CD4-positive, alpha-beta T cell (primary cell): ENCODE measurements around the gene VWA3B. TPM values are rescaled to one million over a fixed set of nuclear protein-coding genes. Genes with fewer than 3 reads are reported as not detected.
"Not testable (repeated sequence)": the region's sequence is repeated elsewhere in the genome, so short reads cannot be mapped to it uniquely, and the experiment has no call there.

Source experiments
- ATAC-seq: fragments of 200-7000 bp; cut with Tn5 transposase; one replicate; pipeline ENCODE4 v1.10.0; 2022; ENCODE audit warnings: mild to moderate bottlenecking; ENCODE audit not compliant: poor library complexity
- CTCF ChIA-PET: fragments of 350-600 bp; sonication (Branson Sonifier 250); formaldehyde crosslinking; loops from one replicate; lab custom pipeline; 2021; ENCODE audit warnings: antibody characterized with exemption, inconsistent platforms; lab: Charles Lee
- POLR2A ChIA-PET: fragments of 350-600 bp; sonication (Branson Sonifier 250); formaldehyde crosslinking; loops from one replicate; lab custom pipeline; 2021; ENCODE audit warnings: antibody characterized with exemption, inconsistent platforms; lab: Charles Lee
- DNase-seq, 14 experiments: peaks; one replicate each; pipeline ENCODE4 v3.0.0-alpha.2; 2013 to 2020; ENCODE audit warnings: mixed read lengths in 2 of 14
- H3K27ac ChIP-seq, 2 donors: one replicate each; pipeline versions ENCODE4 v1.5.1 to v1.7.0; 2013; ENCODE audit warnings: low read length in 2 of 2, low read depth in 1 of 2, mild to moderate bottlenecking in 1 of 2
- H3K27me3 ChIP-seq, 2 experiments: 1 replicate in 1 of 2; 2 replicates in 1 of 2; pipeline versions ENCODE4 v1.6.1 to v1.7.0; 2013; ENCODE audit warnings: low read length in 2 of 2, control low read depth in 1 of 2, mild to moderate bottlenecking in 1 of 2, moderate library complexity in 1 of 2; ENCODE audit not compliant: insufficient read depth in 2 of 2, control insufficient read depth in 1 of 2
- H3K36me3 ChIP-seq: one replicate; pipeline ENCODE4 v1.6.1; 2013; ENCODE audit warnings: low read length, control low read depth; ENCODE audit not compliant: insufficient read depth
- H3K4me1 ChIP-seq: one replicate; pipeline ENCODE4 v1.6.1; 2013; ENCODE audit warnings: low read length, control low read depth; ENCODE audit not compliant: insufficient read depth
- H3K4me3 ChIP-seq: one replicate; pipeline ENCODE4 v1.5.1; 2013; ENCODE audit warnings: mild to moderate bottlenecking, low read length, moderate library complexity
- H3K9me3 ChIP-seq, 2 experiments: 1 replicate in 1 of 2; 2 replicates in 1 of 2; pipeline versions ENCODE4 v1.6.1 to v1.7.0; 2013; ENCODE audit warnings: low read length in 2 of 2, mild to moderate bottlenecking in 2 of 2, control low read depth in 1 of 2, moderate library complexity in 1 of 2; ENCODE audit not compliant: control insufficient read depth in 1 of 2, insufficient read depth in 1 of 2
- H3K27ac Mint-ChIP-seq: one replicate; pipeline ENCODE4 v1.8.0; 2020; ENCODE audit warnings: mixed read lengths
- H3K27me3 Mint-ChIP-seq: one replicate; pipeline ENCODE4 v1.8.0; 2021; ENCODE audit warnings: mixed read lengths
- H3K36me3 Mint-ChIP-seq: one replicate; pipeline ENCODE4 v1.8.0; 2021; ENCODE audit warnings: low read depth, mixed read lengths
- H3K4me1 Mint-ChIP-seq: one replicate; pipeline ENCODE4 v1.8.0; 2021; ENCODE audit warnings: low read depth, mixed read lengths
- H3K4me3 Mint-ChIP-seq: one replicate; pipeline ENCODE4 v1.8.0; 2020; ENCODE audit warnings: mild to moderate bottlenecking, mixed read lengths
- H3K9me3 Mint-ChIP-seq: one replicate; pipeline ENCODE4 v1.8.0; 2020; ENCODE audit warnings: mixed read lengths
- intact Hi-C, 2 experiments: fragments of 100-400 bp; cut with DNase I in 1 of 2; cut with micrococcal nuclease in 1 of 2; formaldehyde crosslinking; loops; one replicate each; pipeline versions ENCODE4 v1.15.1 to v1.9.0; 2023 to 2025; cut with DNase I, micrococcal nuclease
- total RNA-seq, 174 experiments: library from RNA in 2 of 174; stranded (reverse) in 2 of 174; gene quantifications; one replicate each; pipeline ENCODE4 v1.2.3 and lab custom pipeline; 2021 to 2026
- TF ChIP-seq, protein P1 (sequence below): fragments of 200-600 bp; IDR thresholded peaks from one replicate; pipeline ENCODE4 v1.8.0; 2022; ENCODE audit warnings: antibody characterized with exemption, mild to moderate bottlenecking

Gene VWA3B
- total RNA-seq, 2 experiments from 2014 or later, result not detected

DNA sequence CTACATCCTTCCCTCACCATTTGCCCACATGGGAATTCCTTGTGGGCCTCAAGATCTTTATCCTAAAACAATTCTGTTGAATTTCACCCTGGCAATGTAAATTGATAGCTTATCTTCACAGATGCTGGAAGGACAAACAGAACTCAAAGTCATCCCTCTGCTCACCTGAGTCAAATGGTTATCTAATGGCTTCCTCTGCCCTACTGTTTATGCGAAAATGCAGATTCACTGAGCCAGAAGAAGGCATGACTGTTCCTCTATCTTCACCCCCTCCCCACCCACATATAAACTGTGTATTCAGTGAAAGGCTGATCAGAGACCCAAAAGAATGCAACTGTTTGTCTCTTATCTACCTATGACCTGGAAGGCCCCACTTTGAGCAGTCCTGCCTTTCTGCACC lies 43.9 kb upstream of the VWA3B start:
- Histone ChIP-seq H3K27me3 (peaks cover 0 to 6% of the 10 kb centered on the region in 2 experiments), H3K27ac (no peak overlapping the region), H3K4me3 (no peak overlapping the region), H3K36me3 (no peaks in the 10 kb centered on the region), H3K9me3 (peaks cover 11 to 12% of the 10 kb centered on the region in 2 experiments), H3K4me1 (no peaks in the 10 kb centered on the region)
- peaks cover 16% of the 10 kb centered on the region for H3K27me3 Mint-ChIP-seq
- ChIA-PET POLR2A (no interaction called here), CTCF (no interaction called here)
- H3K9me3 Mint-ChIP-seq, result peaks cover 31% of the 10 kb centered on the region
- DNase-seq (no peak), ATAC-seq (no peak)
- peaks cover 8% of the 10 kb centered on the region for H3K36me3 Mint-ChIP-seq
- TF ChIP-seq, protein P1, sequence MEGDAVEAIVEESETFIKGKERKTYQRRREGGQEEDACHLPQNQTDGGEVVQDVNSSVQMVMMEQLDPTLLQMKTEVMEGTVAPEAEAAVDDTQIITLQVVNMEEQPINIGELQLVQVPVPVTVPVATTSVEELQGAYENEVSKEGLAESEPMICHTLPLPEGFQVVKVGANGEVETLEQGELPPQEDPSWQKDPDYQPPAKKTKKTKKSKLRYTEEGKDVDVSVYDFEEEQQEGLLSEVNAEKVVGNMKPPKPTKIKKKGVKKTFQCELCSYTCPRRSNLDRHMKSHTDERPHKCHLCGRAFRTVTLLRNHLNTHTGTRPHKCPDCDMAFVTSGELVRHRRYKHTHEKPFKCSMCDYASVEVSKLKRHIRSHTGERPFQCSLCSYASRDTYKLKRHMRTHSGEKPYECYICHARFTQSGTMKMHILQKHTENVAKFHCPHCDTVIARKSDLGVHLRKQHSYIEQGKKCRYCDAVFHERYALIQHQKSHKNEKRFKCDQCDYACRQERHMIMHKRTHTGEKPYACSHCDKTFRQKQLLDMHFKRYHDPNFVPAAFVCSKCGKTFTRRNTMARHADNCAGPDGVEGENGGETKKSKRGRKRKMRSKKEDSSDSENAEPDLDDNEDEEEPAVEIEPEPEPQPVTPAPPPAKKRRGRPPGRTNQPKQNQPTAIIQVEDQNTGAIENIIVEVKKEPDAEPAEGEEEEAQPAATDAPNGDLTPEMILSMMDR, result no peak
- no peak overlapping the region for H3K4me3 Mint-ChIP-seq
- intact Hi-C loops, result no loop called here
- H3K4me1 Mint-ChIP-seq, result no peaks in the 10 kb centered on the region
- no peak overlapping the region for H3K27ac Mint-ChIP-seq

DNA sequence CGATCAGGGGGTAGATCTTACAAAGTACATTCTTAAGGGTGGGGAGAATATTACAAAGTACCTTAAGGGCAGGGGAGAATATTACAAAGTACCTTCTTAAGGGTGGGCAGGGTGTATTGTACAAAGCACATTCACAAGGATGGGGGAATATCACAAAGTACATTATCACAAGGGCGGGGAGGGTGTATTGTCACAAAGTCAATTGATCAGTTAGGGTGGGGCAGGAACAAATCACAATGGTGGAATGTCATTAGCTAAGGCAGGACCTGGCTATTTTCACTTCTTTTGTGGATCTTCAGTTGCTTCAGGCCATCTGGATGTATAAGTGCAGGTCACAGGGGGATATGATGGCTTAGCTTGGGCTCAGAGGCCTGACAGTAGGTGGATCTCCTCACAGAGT lies 42.2 kb upstream of the VWA3B start:
- H3K4me1 ChIP-seq, H3K4me3 Mint-ChIP-seq, H3K36me3 ChIP-seq, DNase-seq, POLR2A ChIA-PET, ATAC-seq, H3K4me3 ChIP-seq, H3K4me1 Mint-ChIP-seq, H3K27me3 ChIP-seq, H3K36me3 Mint-ChIP-seq, H3K27ac ChIP-seq, CTCF ChIA-PET, H3K27ac Mint-ChIP-seq, intact Hi-C loops: not testable (repeated sequence)
- H3K9me3 Mint-ChIP-seq, result peaks cover 31% of the 10 kb centered on the region
- peaks cover 11 to 12% of the 10 kb centered on the region in 2 experiments for H3K9me3 ChIP-seq
- H3K27me3 Mint-ChIP-seq, result peaks cover 16% of the 10 kb centered on the region

DNA sequence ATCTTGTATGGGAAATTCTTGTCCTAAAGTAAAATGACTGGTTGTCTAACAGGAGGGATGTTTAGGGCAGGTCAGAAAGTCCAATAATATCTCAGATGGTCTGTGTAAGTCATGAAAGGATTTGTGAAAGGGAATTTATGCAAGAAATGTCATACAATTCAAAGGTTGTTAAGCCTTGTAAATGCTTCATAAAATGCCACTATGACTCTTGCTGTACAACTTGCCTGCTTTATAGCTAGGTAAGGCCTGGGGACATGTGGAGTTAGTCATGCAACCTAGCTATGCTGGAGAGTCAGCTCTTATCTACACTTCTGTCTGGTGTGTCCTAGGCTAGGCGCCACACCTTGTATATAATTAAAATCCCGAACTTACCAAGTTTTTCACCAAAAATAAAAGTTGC lies 36.9 kb upstream of the VWA3B start:
- Mint-ChIP-seq H3K27ac (no peak overlapping the region), H3K4me1 (no peaks in the 10 kb centered on the region), H3K9me3 (peaks cover 4% of the 10 kb centered on the region), H3K4me3 (no peak overlapping the region), H3K27me3 (peaks cover 6% of the 10 kb centered on the region), H3K36me3 (no peaks in the 10 kb centered on the region)
- Histone ChIP-seq H3K36me3 (no peaks in the 10 kb centered on the region), H3K4me1 (no peaks in the 10 kb centered on the region), H3K9me3 (peaks cover 0 to 3% of the 10 kb centered on the region in 2 experiments), H3K27ac (no peak overlapping the region), H3K27me3 (no peaks in the 10 kb centered on the region), H3K4me3 (no peak overlapping the region)
- ATAC-seq (no peak), DNase-seq (no peak)
- CTCF ChIA-PET, result no interaction called here
- TF ChIP-seq, protein P1, result no peak
- POLR2A ChIA-PET, result no interaction called here
- intact Hi-C loops, result no loop called here
